GM18526 (cell line): ENCODE results near the gene MTA3.

Source experiments
- POLR2A ChIP-seq: IDR thresholded peaks from 3 replicates; pipeline ENCODE4 v1.6.1; 2011; ENCODE audit not compliant: insufficient read length; ENCODE audit errors: extremely low read depth

Gene MTA3

DNA sequence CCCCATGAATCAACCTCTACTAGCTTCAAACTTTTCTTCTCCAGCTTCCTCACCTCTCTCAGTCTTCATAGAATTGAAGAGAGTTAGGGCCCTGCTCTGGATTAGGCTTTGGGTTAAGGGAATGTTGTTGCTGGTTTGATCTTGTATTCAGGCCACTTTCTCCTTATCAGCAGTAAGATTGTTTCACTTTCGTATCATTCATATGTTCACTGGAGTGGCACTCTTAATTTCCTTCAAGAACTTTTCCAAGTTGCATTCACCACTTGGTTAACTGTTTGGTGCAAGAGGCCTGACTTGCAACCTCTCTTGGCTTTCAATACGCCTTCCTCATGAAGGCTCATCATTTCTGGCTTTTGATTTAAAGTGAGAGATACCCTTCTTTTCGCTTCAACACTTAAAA lies 172.7 kb downstream of the MTA3 start:
- no peak for TF ChIP-seq POLR2A

DNA sequence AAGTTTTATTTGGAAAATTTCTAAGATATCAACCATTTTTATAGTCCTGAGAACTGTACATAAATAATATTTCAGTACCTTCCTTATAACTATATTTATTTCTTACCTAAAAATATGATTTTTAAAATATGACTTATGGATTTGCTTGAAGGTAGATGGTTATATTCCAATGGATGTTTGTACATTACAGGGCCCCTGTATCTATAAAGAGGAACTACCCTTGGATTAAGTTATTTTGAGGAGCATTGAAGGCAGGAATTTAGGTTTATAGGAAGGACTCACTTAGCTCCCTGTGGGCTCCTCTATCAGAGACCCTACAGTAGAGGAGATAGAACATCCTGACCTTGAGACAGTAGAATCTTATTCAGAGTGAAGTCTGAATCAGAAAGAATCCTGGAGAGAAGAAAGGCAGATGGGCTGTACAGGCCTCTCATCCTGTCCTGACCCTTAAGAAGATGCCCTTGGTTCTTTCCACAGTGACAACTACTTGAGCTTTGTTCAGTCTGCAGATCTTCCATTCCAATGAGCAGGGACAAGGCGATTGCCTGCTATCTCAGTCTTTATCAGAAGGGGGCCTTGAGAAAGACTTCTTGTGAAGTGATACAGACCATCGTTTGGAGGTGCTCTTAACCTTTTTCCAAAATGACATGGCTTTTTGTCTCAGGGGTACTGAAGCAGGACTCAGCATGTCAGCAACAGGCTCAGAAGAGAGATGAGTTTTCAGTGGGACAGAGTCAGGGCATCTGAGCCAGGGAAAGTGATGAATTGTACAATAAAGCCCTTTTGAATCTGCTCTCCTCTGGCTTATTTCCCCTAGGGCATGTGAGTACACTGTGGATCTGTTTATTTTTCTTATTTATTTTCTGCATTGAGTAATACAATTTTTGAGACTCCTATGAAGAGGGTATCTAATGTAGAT lies 174.6 kb downstream of the MTA3 start:
- TF ChIP-seq POLR2A, result no peak

DNA sequence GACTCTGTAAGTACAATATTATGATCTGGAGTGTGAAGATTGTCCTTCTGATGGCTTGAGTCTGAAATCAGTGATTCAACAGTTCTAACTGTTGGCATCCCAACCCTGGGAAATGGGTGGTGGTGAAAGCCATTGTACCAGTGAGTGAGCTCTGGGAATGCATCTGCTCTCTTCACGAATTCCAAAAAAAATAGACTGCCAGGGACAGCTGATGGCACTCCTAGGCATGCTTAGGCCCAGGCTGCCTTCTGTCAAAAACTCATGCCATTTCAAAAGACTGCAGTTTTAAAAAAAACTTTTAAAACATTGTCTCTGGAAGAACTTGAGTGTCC lies 175.2 kb downstream of the MTA3 start:
- TF ChIP-seq POLR2A, result no peak

DNA sequence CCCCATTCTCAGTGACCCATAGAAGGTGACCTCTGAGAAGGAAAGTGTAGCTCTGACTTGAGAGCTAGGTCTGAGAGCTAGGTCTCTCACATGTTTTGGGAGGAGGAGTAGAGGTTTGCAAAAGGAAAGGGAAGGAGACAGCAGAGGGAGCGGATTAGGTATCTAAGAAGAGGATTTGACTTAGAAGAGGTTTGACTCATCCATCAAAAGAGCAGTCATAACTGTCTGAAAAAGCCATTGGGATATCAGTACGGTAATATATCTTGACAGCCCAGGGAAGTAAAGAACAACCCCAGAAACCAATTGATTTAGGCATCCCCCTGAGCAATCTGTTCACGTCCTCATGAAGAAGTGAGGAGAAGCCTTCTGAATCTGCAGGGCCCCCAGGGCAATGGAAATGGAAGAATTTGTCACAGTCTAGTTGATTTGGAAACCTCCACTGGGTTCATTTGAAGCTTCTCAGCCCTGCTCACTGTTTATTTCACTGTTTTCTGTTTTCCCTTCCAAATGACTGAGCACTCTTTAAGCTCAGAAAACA lies 176.2 kb downstream of the MTA3 start:
- TF ChIP-seq POLR2A, result no peak

DNA sequence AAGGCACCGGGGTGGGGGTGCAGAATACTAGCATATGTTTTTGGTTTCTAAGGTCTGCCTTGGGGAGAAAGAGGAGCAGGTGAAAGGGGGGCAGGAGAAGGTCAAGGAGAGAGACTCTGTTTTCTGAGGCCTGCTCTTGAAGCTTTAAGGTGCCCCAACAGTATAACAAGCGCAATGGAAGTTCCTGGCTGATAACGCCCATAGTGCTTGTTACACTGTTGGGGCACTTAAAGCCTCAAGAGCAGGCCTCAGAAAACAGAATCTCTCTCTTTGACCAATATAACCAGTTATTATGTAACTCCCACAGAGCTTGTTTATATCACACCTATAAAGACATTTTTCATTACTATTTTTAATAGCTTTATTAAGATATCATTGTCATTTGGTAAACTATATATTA lies 179.0 kb downstream of the MTA3 start:
- no peak for TF ChIP-seq POLR2A

DNA sequence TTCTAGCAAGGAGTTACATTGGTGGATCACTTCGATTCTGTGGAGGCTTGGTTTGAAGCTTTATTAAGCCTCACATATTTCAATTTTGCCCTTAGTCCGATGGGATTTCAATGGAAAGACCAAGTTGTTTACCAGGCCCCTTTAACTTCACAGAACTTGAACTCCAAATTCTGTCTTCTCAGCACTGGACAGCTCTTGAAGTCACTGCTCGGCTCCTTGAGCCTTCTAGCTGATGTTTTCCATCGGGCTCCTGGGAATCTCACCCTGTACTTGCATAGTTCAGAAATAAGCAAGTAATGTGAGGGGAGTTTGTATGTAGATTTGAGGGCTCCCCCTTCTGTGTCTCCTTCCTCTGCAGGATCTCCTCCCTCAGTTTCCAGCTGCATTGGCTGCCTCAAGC lies 180.4 kb downstream of the MTA3 start:
- TF ChIP-seq POLR2A, result no peak

DNA sequence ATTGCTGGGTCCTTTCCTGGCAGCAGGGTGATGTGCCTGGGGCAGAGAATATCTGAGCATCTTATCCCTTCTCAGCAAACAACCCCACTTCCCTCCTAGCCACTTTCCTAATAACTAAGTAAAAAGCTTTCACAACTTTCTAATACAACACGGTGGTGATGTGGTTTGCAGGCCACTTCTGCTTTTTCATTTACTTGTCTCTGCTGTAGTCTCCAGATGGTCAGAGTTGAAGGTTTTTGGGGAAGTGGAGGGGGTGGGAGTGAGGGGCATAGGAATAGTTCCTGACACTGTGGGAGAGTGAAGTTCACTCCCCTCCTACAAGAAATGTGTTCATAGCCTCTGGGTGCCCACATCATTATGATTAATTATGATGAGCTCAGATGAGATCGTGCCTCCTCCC lies 183.9 kb downstream of the MTA3 start:
- TF ChIP-seq POLR2A, result no peak

DNA sequence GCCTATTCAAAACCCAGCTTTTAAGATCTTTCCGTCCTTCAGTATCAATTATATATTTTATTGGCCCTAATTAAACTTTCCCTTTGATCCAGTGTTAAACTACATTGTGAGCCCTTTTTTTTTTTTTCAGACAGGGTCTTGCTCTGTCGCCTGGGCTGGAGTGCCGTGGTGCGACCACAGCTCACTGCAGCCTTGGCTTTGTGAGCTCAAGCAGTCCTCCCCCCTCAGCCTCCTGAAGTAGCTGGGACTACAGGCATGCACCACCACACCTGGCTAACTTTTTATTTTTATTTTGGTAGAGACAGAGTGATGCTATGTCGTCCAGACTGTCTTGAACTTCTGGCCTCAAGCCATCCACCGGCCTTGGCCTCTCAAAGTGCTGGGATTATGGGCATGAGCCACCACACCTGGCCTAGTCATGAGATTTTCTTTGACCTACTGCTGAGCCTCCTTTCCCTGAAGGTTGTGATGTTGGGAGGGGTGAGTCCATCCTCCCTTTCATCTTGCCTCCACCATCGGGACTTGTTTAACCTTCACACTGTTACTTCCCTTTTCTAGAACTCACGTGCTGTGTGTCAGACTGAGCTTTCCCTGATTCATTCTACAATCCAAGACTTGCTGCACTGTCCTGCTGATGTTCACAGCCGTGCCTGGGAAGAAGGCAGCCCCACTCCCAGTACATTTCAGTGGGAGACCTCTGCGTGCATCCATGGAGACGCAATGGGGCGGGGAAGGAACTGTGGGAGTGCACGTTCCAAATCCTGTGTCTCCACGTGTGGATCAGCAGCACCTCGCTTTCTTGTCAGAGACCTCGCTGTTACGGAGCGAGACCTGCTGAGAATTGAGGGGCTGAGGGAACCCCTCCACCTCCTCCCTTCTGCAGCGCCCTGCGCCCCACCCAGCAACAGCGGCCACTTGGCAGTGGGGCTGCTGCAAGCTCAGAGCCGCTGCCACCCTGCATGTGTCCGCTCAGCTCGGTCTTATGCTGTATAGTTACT lies 184.7 kb downstream of the MTA3 start:
- TF ChIP-seq POLR2A, result no peak

DNA sequence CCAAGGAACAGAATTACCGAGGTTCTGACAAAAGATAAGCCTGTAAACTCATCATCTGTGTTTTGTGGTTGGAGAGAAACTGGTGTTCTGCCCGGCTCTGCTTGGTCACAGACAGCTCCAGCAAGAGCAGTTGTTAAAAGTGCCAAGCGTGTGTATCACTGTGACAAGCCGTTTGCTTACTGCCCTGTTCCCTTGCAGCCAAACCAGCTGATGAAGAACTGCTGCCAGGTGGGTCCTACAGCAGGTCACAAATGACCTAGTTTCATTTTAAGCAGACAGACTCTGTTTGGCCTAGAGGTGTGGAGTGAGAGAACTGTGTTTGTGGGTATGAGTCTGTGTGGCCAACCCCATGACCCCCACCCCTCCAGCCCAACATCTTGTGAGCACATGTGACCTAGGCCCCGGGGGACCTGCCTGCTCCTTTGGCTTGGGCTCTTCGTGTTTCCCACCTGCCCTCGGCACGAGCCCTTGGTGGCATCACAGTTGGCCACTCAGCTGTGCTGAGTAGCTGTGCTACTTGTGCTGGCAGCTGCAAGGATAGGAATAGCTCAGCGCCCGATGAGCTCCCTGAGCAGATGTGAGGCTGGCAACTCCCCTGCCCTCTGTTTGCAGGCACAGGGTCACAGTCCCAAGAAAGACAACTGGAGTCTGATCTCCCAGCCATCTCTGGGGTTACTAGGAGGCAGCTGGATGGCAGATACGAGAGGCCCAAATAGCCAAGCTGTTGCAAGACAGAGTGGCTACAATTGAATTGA lies 185.8 kb downstream of the MTA3 start:
- TF ChIP-seq POLR2A, result no peak

DNA sequence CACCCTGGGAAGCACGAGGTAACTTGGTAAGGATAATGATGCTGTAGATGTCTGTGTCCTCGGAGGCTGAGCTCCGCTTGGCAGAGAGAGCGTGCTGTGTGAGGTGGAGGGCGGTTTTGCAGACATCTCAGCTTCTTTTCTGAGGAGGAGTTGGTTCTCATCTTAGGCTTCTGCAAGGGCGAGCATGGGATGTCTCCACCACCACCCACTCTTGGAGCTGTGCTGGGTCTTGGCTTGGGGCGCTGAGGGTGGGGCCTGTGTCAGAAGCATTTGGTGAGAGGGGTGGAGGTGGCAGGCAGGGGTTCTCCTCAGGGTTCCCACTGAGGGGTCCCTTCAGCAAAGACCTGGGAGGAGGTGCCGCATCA lies 186.3 kb downstream of the MTA3 start:
- no peak for TF ChIP-seq POLR2A

DNA sequence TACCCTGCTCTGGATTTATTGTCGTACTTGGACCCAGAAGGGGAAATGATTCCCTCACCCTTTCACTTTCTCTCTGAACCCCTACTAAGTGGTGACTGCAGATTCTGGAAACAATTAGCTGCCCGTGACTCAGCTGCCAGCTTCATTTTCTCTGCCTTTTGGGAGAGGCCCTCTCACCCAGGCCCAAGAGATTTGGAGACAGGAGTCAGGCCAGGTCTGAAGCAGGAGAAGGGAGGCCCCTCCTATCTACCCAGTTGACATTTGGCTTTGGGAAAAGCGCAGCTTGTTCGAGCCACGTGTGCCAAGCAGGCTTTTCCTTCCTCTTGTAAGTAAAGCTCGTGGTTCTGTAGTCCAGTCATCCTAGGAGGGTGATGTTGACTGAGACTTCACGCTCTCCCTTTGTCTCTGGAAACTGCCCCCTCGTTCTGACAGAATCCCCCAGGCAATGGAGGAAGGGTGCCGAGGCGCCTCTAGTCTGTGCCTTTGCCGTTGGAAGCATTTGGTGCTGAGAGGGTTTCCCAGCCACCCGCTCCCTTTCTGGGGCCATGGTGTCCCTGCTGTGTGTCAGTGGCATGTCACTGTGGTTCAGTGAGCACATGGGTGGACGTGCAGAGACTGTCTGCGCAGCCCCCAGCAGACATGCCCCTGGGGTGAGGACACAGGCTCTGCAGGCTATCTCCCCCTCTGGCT lies 186.9 kb downstream of the MTA3 start:
- TF ChIP-seq POLR2A, result no peak

DNA sequence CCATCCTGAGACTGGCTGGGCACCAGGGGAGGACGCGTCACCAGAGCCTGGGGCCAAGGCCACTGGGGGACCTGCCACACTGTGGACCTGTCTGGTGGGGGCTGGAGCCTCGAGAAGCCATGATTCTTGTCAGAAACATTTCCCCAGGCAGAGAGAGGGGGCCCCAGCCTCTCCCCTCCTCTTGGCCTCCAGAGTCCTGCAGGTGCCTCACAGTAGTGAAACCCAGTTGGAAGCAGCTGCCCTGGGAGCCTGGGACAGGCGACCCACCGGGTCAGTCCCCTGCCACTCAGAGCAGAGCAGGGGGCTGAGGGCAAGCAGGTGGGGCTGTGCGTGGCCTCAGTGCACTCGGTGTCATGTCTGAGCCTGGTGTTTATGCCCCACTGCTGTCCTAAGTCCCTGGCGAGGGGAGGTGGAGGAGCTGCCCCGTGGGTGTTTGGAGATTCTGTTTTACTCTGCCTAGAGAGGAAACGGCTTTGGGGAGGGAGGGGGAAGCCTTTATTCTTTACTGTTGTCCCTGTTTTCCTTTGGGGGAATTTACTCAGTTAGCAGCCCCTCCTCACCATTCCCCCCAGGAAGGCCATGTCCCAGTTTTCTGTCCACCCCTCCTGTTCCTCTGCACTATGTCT lies 187.8 kb downstream of the MTA3 start:
- TF ChIP-seq POLR2A, result no peak

DNA sequence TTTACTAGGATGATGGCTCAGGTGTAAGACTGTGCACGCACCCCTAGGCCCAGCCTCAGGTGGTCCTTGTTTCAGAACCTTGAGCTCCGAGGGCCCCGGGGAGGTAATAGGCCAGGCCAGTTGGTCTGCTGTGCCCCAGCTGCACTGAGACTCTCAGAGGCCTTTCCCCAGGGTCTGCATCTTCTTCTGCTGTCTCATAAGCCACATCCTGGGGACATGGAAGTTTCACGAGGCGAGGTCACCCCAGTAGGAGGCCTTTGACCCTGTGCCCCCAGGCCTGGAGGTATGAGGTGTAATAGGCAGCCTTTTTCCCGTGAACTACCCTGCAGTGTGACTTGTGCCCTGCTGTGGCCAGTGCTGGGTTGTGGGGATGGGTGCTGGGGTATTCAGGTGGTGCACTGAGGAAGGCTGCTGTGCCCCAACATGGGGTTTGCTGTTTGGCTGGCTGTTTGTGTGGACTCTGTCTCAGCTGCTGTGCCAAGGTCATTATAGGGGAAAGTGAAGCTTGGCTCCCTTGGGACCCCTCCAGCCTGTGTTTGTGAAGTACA lies 188.6 kb downstream of the MTA3 start:
- TF ChIP-seq POLR2A, result no peak
